RWPE2 (cell line): ENCODE data around the gene C10orf95.

Experiments
- ATAC-seq: fragments of 200-7000 bp; cut with Tn5 transposase; 3 replicates; pipeline ENCODE4 v1.9.1; 2021; ENCODE audit warnings: low read depth
- DNase-seq: peaks from one replicate; pipeline ENCODE4 v3.0.0-alpha.2; 2020; ENCODE audit warnings: low spot score
- H3K27ac ChIP-seq: fragments of 450-650 bp; 2 replicates; pipeline ENCODE4 v1.5.1; 2017; ENCODE audit warnings: mild to moderate bottlenecking; ENCODE audit not compliant: poor library complexity, severe bottlenecking
- H3K27me3 ChIP-seq: fragments of 250-450 bp; sonication (Bioruptor Pico); 2 replicates; pipeline ENCODE4 v1.5.1; 2021; ENCODE audit warnings: mild to moderate bottlenecking, moderate library complexity; ENCODE audit not compliant: insufficient read depth, poor library complexity, severe bottlenecking
- H3K36me3 ChIP-seq: fragments of 250-450 bp; sonication (Bioruptor Pico); 2 replicates; pipeline ENCODE4 v1.5.1; 2020; ENCODE audit warnings: low read depth, mild to moderate bottlenecking, moderate library complexity
- H3K4me1 ChIP-seq: fragments of 250-450 bp; sonication (Bioruptor Pico); 2 replicates; pipeline ENCODE4 v1.5.1; 2021; ENCODE audit warnings: mild to moderate bottlenecking, moderate library complexity; ENCODE audit not compliant: insufficient read depth, poor library complexity, severe bottlenecking
- H3K4me3 ChIP-seq: fragments of 250-450 bp; sonication (Bioruptor Pico); 2 replicates; pipeline ENCODE4 v1.5.1; 2021; ENCODE audit warnings: mild to moderate bottlenecking, moderate library complexity; ENCODE audit not compliant: severe bottlenecking
- H3K9me3 ChIP-seq: fragments of 250-450 bp; sonication (Bioruptor Pico); 2 replicates; pipeline ENCODE4 v1.5.1; 2021; ENCODE audit warnings: mild to moderate bottlenecking, moderate library complexity; ENCODE audit not compliant: severe bottlenecking
- CTCF ChIP-seq: fragments of 450-650 bp; IDR thresholded peaks from one replicate; pipeline ENCODE4 v1.5.1; 2017; ENCODE audit warnings: mild to moderate bottlenecking, moderate library complexity; ENCODE audit not compliant: poor library complexity, severe bottlenecking

The C10orf95 gene

GRCh38 chr10:102480396-102480795 is 29.1 kb upstream of the C10orf95 start:
- DNase-seq (no peak), ATAC-seq (no peak)
- no peaks in the 10 kb centered on the region for H3K27me3 ChIP-seq
- TF ChIP-seq CTCF = no peak
- H3K9me3 ChIP-seq = no peaks in the 10 kb centered on the region
- no peak overlapping the region for H3K4me3 ChIP-seq
- H3K27ac ChIP-seq = no peak overlapping the region
- no peaks in the 10 kb centered on the region for H3K4me1 ChIP-seq
- H3K36me3 ChIP-seq = peaks cover 48% of the 10 kb centered on the region

GRCh38 chr10:102479651-102480050 is 28.3 kb upstream of the C10orf95 start:
- peaks cover 40% of the 10 kb centered on the region for H3K36me3 ChIP-seq
- H3K27ac ChIP-seq = no peak overlapping the region
- no peak overlapping the region for H3K4me3 ChIP-seq
- TF ChIP-seq CTCF = no peak
- no peaks in the 10 kb centered on the region for H3K4me1 ChIP-seq
- no peaks in the 10 kb centered on the region for H3K9me3 ChIP-seq
- ATAC-seq (no peak), DNase-seq (no peak)
- no peaks in the 10 kb centered on the region for H3K27me3 ChIP-seq

- TF ChIP-seq CTCF = no peak
- ATAC-seq = no peak
- Histone ChIP-seq H3K27me3 (no peaks in the 10 kb centered on the region), H3K9me3 (no peaks in the 10 kb centered on the region), H3K27ac (no peak overlapping the region), H3K36me3 (peaks cover 12% of the 10 kb centered on the region), H3K4me3 (no peak overlapping the region), H3K4me1 (no peaks in the 10 kb centered on the region)
- DNase-seq = no peak
Measured at GRCh38 chr10:102476466-102477141, 25.3 kb upstream of the C10orf95 start.

- TF ChIP-seq CTCF = no peak
- DNase-seq (no peak), ATAC-seq (no peak)
- Histone ChIP-seq H3K27me3 (no peaks in the 10 kb centered on the region), H3K4me3 (no peak overlapping the region), H3K4me1 (no peaks in the 10 kb centered on the region), H3K9me3 (no peaks in the 10 kb centered on the region), H3K36me3 (peaks cover under 1% of the 10 kb centered on the region), H3K27ac (no peak overlapping the region)
Measured at GRCh38 chr10:102475451-102476040, 24.2 kb upstream of the C10orf95 start.
